Measurements from ENCODE around the gene GCSH. TPM values are rescaled to one million over a fixed set of nuclear protein-coding genes. Genes with fewer than 3 reads are reported as not detected.

The GCSH gene
- total RNA-seq, 1 donor from 2014 or later, result 30.0 TPM

DNA sequence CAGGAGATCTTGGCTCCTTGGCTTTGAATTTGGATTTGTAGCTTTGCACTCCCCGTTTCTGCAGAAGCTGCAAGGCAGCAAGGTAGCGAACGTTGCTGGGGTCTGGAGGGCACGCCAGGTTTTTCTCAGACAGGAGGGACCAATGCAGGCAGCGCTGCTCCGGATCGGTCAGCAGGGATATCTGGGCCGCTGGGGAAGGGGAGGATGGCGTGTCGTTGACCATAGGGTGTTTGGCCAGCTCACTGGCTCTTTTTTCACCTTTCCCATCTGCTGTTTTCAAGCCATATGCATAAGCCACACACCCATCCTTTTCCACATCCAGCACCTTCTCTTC is 34.9 kb downstream of the GCSH start:
- Mint-ChIP-seq H3K4me3 (ENCODE audit: unreplicated experiment) (peak overlapping the region; percentile 84), H3K36me3 (ENCODE audit: unreplicated experiment) (no peaks in the 10 kb centered on the region), H3K27me3 (ENCODE audit: unreplicated experiment) (no peaks in the 10 kb centered on the region), H3K27ac (ENCODE audit: unreplicated experiment) (peak overlapping the region; percentile 91), H3K9me3 (ENCODE audit: unreplicated experiment) (peaks cover 4% of the 10 kb centered on the region), H3K4me1 (ENCODE audit: low read depth, unreplicated experiment) (peaks cover 17% of the 10 kb centered on the region)
- peak; percentile 27 for DNase-seq
- TF ChIP-seq, protein P1, sequence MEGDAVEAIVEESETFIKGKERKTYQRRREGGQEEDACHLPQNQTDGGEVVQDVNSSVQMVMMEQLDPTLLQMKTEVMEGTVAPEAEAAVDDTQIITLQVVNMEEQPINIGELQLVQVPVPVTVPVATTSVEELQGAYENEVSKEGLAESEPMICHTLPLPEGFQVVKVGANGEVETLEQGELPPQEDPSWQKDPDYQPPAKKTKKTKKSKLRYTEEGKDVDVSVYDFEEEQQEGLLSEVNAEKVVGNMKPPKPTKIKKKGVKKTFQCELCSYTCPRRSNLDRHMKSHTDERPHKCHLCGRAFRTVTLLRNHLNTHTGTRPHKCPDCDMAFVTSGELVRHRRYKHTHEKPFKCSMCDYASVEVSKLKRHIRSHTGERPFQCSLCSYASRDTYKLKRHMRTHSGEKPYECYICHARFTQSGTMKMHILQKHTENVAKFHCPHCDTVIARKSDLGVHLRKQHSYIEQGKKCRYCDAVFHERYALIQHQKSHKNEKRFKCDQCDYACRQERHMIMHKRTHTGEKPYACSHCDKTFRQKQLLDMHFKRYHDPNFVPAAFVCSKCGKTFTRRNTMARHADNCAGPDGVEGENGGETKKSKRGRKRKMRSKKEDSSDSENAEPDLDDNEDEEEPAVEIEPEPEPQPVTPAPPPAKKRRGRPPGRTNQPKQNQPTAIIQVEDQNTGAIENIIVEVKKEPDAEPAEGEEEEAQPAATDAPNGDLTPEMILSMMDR (IDR thresholded peaks at IDR 0.05; ENCODE audit: partially characterized antibody, unreplicated experiment), result no peak

DNA sequence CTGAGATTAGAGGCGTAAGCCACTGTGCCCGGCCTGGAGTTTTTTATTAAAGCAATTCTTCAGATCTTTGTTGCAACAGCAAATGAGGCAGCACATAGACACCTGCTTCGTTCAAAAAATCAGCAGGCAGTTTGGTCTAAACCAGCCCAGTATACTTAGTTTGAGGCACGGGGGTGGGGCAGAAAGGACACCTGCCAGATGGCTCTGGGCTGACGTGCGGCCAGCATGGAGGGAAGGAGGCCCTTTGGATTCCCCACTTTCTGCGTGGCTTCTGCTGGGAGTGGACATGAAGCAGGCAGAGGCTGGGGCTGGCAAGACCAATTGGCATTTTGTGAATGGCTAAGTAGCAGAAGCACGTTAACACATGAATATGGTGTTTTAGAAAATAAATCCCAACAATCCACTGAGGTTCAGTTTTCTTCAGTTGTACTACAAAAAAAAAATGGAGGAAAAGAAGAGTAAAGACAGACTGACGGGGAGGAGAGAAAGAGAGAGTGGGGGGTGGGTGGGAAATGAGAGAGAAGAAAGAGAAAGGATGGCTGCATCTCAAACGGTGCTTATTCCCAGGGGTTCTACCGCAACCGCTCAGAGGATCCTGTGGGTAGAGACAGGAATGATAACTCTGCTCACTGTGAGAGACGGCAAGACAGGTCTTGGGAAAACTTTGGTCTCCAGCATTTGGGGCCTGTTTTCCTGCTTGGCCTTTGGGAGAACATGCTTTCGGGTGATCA is 35.5 kb downstream of the GCSH start:
- Mint-ChIP-seq H3K4me3 (ENCODE audit: unreplicated experiment) (peak overlapping the region; percentile 84), H3K27me3 (ENCODE audit: unreplicated experiment) (no peaks in the 10 kb centered on the region), H3K27ac (ENCODE audit: unreplicated experiment) (peak overlapping the region; percentile 91), H3K4me1 (ENCODE audit: low read depth, unreplicated experiment) (peaks cover 17% of the 10 kb centered on the region), H3K9me3 (ENCODE audit: unreplicated experiment) (peaks cover 4% of the 10 kb centered on the region), H3K36me3 (ENCODE audit: unreplicated experiment) (no peaks in the 10 kb centered on the region)
- TF ChIP-seq, protein P1 (IDR thresholded peaks at IDR 0.05; ENCODE audit: partially characterized antibody, unreplicated experiment), result no peak
- peak; percentile 35 for DNase-seq

DNA sequence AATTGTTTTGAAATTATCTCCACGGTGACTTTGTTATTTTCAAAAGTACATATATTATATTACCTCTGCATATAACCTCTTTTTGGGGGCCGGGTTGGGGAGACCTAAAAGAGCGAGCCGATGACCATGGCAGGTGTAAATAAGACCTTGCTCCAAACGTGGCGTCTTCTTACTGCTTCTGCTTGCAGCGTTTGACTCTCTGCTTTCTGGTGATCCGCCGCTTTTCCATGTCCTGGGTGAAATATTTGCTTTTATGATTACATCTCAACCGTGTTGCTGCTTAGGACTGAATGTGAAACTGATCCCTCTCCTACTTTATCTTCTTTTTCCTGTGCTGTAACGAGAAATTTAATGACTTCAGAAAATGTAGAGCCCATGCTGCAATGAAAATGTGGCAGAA is 42.4 kb downstream of the GCSH start:
- DNase-seq, result no peak
- Mint-ChIP-seq H3K4me3 (ENCODE audit: unreplicated experiment) (no peak overlapping the region), H3K4me1 (ENCODE audit: low read depth, unreplicated experiment) (no peaks in the 10 kb centered on the region), H3K27ac (ENCODE audit: unreplicated experiment) (no peak overlapping the region), H3K27me3 (ENCODE audit: unreplicated experiment) (no peaks in the 10 kb centered on the region), H3K36me3 (ENCODE audit: unreplicated experiment) (peaks cover 23% of the 10 kb centered on the region), H3K9me3 (ENCODE audit: unreplicated experiment) (peaks cover 8% of the 10 kb centered on the region)
- TF ChIP-seq, protein P1 (IDR thresholded peaks at IDR 0.05; ENCODE audit: partially characterized antibody, unreplicated experiment), result no peak

- no peak for DNase-seq
- TF ChIP-seq, protein P1 (IDR thresholded peaks at IDR 0.05; ENCODE audit: partially characterized antibody, unreplicated experiment), result no peak
- Mint-ChIP-seq H3K36me3 (ENCODE audit: unreplicated experiment) (no peaks in the 10 kb centered on the region), H3K27me3 (ENCODE audit: unreplicated experiment) (no peaks in the 10 kb centered on the region), H3K4me1 (ENCODE audit: low read depth, unreplicated experiment) (peaks cover 10% of the 10 kb centered on the region), H3K4me3 (ENCODE audit: unreplicated experiment) (no peak overlapping the region), H3K9me3 (ENCODE audit: unreplicated experiment) (no peaks in the 10 kb centered on the region), H3K27ac (ENCODE audit: unreplicated experiment) (no peak overlapping the region)
These were observed 53.4 kb downstream of the GCSH start for GRCh38 chr16:81042821-81043220.

- TF ChIP-seq, protein P1 (IDR thresholded peaks at IDR 0.05; ENCODE audit: partially characterized antibody, unreplicated experiment), result no peak
- H3K4me3 Mint-ChIP-seq (ENCODE audit: unreplicated experiment), result no peak overlapping the region
- H3K27ac Mint-ChIP-seq (ENCODE audit: unreplicated experiment), result no peak overlapping the region
- DNase-seq, result no peak
- no peaks in the 10 kb centered on the region for H3K27me3 Mint-ChIP-seq (ENCODE audit: unreplicated experiment)
- H3K9me3 Mint-ChIP-seq (ENCODE audit: unreplicated experiment), result peaks cover 6% of the 10 kb centered on the region
- no peaks in the 10 kb centered on the region for H3K36me3 Mint-ChIP-seq (ENCODE audit: unreplicated experiment)
- H3K4me1 Mint-ChIP-seq (ENCODE audit: low read depth, unreplicated experiment), result peaks cover 18% of the 10 kb centered on the region
These were observed 54.5 kb downstream of the GCSH start for GRCh38 chr16:81041696-81042095.
